Ovary (tissue), 3 donors: ENCODE data around the gene TXNDC2.

ENCODE experiments used
- EP300 ChIP-seq: sonication (generic); formaldehyde crosslinking; IDR thresholded peaks from one replicate; pipeline ENCODE4 v1.6.1; 2017; ENCODE audit warnings: antibody characterized with exemption
- TF ChIP-seq, protein P1 (sequence below), 3 donors: fragments of 450-650 bp in 2 of 3; fragments of 200-600 bp in 1 of 3; IDR thresholded peaks; one replicate each; pipeline versions ENCODE4 v1.5.1 to v1.8.0; 2016 to 2022; ENCODE audit warnings: antibody characterized with exemption in 3 of 3, mild to moderate bottlenecking in 1 of 3
- donor health status: DM: no; HTN: no; CAD: no.

- TF ChIP-seq, protein P1, sequence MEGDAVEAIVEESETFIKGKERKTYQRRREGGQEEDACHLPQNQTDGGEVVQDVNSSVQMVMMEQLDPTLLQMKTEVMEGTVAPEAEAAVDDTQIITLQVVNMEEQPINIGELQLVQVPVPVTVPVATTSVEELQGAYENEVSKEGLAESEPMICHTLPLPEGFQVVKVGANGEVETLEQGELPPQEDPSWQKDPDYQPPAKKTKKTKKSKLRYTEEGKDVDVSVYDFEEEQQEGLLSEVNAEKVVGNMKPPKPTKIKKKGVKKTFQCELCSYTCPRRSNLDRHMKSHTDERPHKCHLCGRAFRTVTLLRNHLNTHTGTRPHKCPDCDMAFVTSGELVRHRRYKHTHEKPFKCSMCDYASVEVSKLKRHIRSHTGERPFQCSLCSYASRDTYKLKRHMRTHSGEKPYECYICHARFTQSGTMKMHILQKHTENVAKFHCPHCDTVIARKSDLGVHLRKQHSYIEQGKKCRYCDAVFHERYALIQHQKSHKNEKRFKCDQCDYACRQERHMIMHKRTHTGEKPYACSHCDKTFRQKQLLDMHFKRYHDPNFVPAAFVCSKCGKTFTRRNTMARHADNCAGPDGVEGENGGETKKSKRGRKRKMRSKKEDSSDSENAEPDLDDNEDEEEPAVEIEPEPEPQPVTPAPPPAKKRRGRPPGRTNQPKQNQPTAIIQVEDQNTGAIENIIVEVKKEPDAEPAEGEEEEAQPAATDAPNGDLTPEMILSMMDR (IDR thresholded peaks at IDR 0.05) = no peak
- no peak for TF ChIP-seq EP300
These were observed 204 bp downstream of the TXNDC2 start for GRCh38 chr18:9886005-9886348.
